WTC11 (cell line): ENCODE measurements around the gene HEYL. TPM values are rescaled to one million over a fixed set of nuclear protein-coding genes. Genes with fewer than 3 reads are reported as not detected.

Experiments
- ATAC-seq: fragments of 200-7000 bp; cut with Tn5 transposase; 2 replicates; pipeline ENCODE4 v1.10.0; 2021; ENCODE audit warnings: mild to moderate bottlenecking, moderate library complexity
- CTCF ChIA-PET: fragments of 300-600 bp; sonication (Branson Sonifier 250); formaldehyde crosslinking; loops from one replicate; lab custom pipeline; 2021; ENCODE audit warnings: antibody characterized with exemption; lab: Charles Lee
- POLR2A ChIA-PET: fragments of 350-600 bp; sonication (Branson Sonifier 250); formaldehyde crosslinking; loops from one replicate; lab custom pipeline; 2021; ENCODE audit warnings: antibody characterized with exemption; lab: Charles Lee
- DNase-seq: peaks from one replicate; pipeline ENCODE4 v3.0.0; 2021; ENCODE audit warnings: low spot score
- H3K27ac Mint-ChIP-seq: 2 replicates; pipeline ENCODE4 v1.8.0; 2021; ENCODE audit warnings: mixed read lengths
- H3K27me3 Mint-ChIP-seq: 2 replicates; pipeline ENCODE4 v1.8.0; 2021; ENCODE audit warnings: low read depth, mild to moderate bottlenecking, moderate library complexity, mixed read lengths
- H3K36me3 Mint-ChIP-seq: 2 replicates; pipeline ENCODE4 v1.8.0; 2021; ENCODE audit warnings: mixed read lengths
- H3K4me1 Mint-ChIP-seq: 2 replicates; pipeline ENCODE4 v1.8.0; 2022; ENCODE audit warnings: mixed read lengths
- H3K4me3 Mint-ChIP-seq: 2 replicates; pipeline ENCODE4 v1.8.0; 2021; ENCODE audit warnings: mild to moderate bottlenecking, moderate library complexity, mixed read lengths
- H3K9me3 Mint-ChIP-seq: 2 replicates; pipeline ENCODE4 v1.8.0; 2021; ENCODE audit warnings: mixed read lengths
- ESRRA ChIP-seq: sonication (generic); formaldehyde crosslinking; IDR thresholded peaks from 2 replicates; pipeline ENCODE4 v1.8.1; 2022; ENCODE audit warnings: mild to moderate bottlenecking, missing genetic modification reagents, borderline replicate concordance
- FOXP1 ChIP-seq: sonication (generic); formaldehyde crosslinking; IDR thresholded peaks from 2 replicates; pipeline ENCODE4 v1.8.0; 2022; ENCODE audit warnings: missing genetic modification reagents, mild to moderate bottlenecking, moderate library complexity, borderline replicate concordance
- GRHL2 ChIP-seq: fragments of 250-450 bp; sonication (Bioruptor Pico); IDR thresholded peaks from 2 replicates; pipeline ENCODE4 v1.8.0; 2022; ENCODE audit warnings: mild to moderate bottlenecking, moderate library complexity; ENCODE audit not compliant: insufficient replicate concordance, severe bottlenecking
- IRF1 ChIP-seq: sonication (generic); formaldehyde crosslinking; IDR thresholded peaks from 2 replicates; pipeline ENCODE4 v1.8.0; 2023; ENCODE audit warnings: missing genetic modification reagents
- KAT7 ChIP-seq: sonication (generic); formaldehyde crosslinking; IDR thresholded peaks from 2 replicates; pipeline ENCODE4 v1.8.1; 2023; ENCODE audit warnings: missing genetic modification reagents, mild to moderate bottlenecking, borderline replicate concordance
- NFATC4 ChIP-seq: fragments of 250-450 bp; sonication (Bioruptor Pico); IDR thresholded peaks from 2 replicates; pipeline ENCODE4 v1.9.0; 2021; ENCODE audit warnings: mild to moderate bottlenecking
- NFE2L1 ChIP-seq: sonication (generic); formaldehyde crosslinking; IDR thresholded peaks from 2 replicates; pipeline ENCODE4 v1.8.1; 2023; ENCODE audit warnings: missing genetic modification reagents
- NFYB ChIP-seq: sonication (generic); formaldehyde crosslinking; conservative IDR thresholded peaks from 2 replicates; pipeline ENCODE4 v1.8.0; 2022; ENCODE audit warnings: low read depth, missing genetic modification reagents
- PRRX2 ChIP-seq: fragments of 250-450 bp; sonication (Bioruptor Pico); IDR thresholded peaks from 2 replicates; pipeline ENCODE4 v1.8.0; 2021; ENCODE audit warnings: mild to moderate bottlenecking
- SMAD4 ChIP-seq: sonication (generic); formaldehyde crosslinking; IDR thresholded peaks from 2 replicates; pipeline ENCODE4 v1.8.0; 2022; ENCODE audit warnings: mild to moderate bottlenecking, missing genetic modification reagents
- TEAD4 ChIP-seq: sonication (generic); formaldehyde crosslinking; IDR thresholded peaks from 2 replicates; pipeline ENCODE4 v1.8.0; 2022; ENCODE audit warnings: mild to moderate bottlenecking, missing genetic modification reagents
- ZBTB21 ChIP-seq: sonication (generic); formaldehyde crosslinking; IDR thresholded peaks from 2 replicates; pipeline ENCODE4 v1.8.1; 2023; ENCODE audit warnings: mild to moderate bottlenecking, missing genetic modification reagents, borderline replicate concordance
- ZNF121 ChIP-seq: sonication (generic); formaldehyde crosslinking; IDR thresholded peaks from 2 replicates; pipeline ENCODE4 v1.8.0; 2023; ENCODE audit warnings: missing genetic modification reagents
- ZNF138 ChIP-seq: sonication (generic); formaldehyde crosslinking; conservative IDR thresholded peaks from 2 replicates; pipeline ENCODE4 v1.8.1; 2022; ENCODE audit warnings: mild to moderate bottlenecking, moderate library complexity, missing genetic modification reagents
- ZNF425 ChIP-seq: fragments of 250-450 bp; sonication (Bioruptor Pico); conservative IDR thresholded peaks from 2 replicates; pipeline ENCODE4 v1.9.0; 2021; ENCODE audit warnings: mild to moderate bottlenecking
- ZSCAN18 ChIP-seq: fragments of 250-450 bp; sonication (Bioruptor Pico); IDR thresholded peaks from 2 replicates; pipeline ENCODE4 v2.1.2; 2022; ENCODE audit warnings: mild to moderate bottlenecking, moderate library complexity
- total RNA-seq: library from RNA; stranded (reverse); gene quantifications from 3 replicates; pipeline ENCODE4 v1.2.3, GENCODE V29; 2021
- TF ChIP-seq, protein P1 (sequence below): sonication (generic); formaldehyde crosslinking; IDR thresholded peaks from 2 replicates; pipeline ENCODE4 v1.8.1; 2023; ENCODE audit warnings: mild to moderate bottlenecking, missing genetic modification reagents, moderate library complexity
- TF ChIP-seq, protein P2 (sequence below): sonication (generic); formaldehyde crosslinking; IDR thresholded peaks from 2 replicates; pipeline ENCODE4 v1.8.1; 2023; ENCODE audit warnings: mild to moderate bottlenecking, missing genetic modification reagents
- TF ChIP-seq, protein P3 (sequence below): sonication (generic); formaldehyde crosslinking; IDR thresholded peaks from 2 replicates; pipeline ENCODE4 v1.8.0; 2023; ENCODE audit warnings: mild to moderate bottlenecking, missing genetic modification reagents
- TF ChIP-seq, protein P4 (sequence below): sonication (generic); formaldehyde crosslinking; conservative IDR thresholded peaks from 2 replicates; pipeline ENCODE4 v1.8.1; 2023; ENCODE audit warnings: mild to moderate bottlenecking, low read depth, missing genetic modification reagents, moderate library complexity
- TF ChIP-seq, protein P5 (sequence below): sonication (generic); formaldehyde crosslinking; IDR thresholded peaks from 2 replicates; pipeline ENCODE4 v1.8.0; 2022; ENCODE audit warnings: mild to moderate bottlenecking, missing genetic modification reagents
- TF ChIP-seq, protein P6 (sequence below): sonication (generic); formaldehyde crosslinking; IDR thresholded peaks from 2 replicates; pipeline ENCODE4 v1.8.1; 2022; ENCODE audit warnings: mild to moderate bottlenecking, missing genetic modification reagents, moderate library complexity, borderline replicate concordance

Gene HEYL
- total RNA-seq, 1 experiment from 2014 or later, result 2.3 TPM

GRCh38 chr1:39614488-39614887, 25.0 kb downstream of the HEYL start (continued):
- TF ChIP-seq ESRRA, result no peak
- no peak for TF ChIP-seq NFE2L1 (CRISPR knock-in tag)
- TF ChIP-seq GRHL2 (CRISPR knock-in tag), result no peak
- no peak for TF ChIP-seq PRRX2 (CRISPR knock-in tag)
- TF ChIP-seq NFATC4 (CRISPR knock-in tag), result no peak
- no peak for TF ChIP-seq TEAD4 (CRISPR knock-in tag)
- TF ChIP-seq ZNF138, result no peak
- no peak for TF ChIP-seq FOXP1 (CRISPR knock-in tag)
- TF ChIP-seq SMAD4, result no peak
- TF ChIP-seq, protein P1, sequence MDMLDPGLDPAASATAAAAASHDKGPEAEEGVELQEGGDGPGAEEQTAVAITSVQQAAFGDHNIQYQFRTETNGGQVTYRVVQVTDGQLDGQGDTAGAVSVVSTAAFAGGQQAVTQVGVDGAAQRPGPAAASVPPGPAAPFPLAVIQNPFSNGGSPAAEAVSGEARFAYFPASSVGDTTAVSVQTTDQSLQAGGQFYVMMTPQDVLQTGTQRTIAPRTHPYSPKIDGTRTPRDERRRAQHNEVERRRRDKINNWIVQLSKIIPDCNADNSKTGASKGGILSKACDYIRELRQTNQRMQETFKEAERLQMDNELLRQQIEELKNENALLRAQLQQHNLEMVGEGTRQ (CRISPR knock-in tag), result no peak

- Mint-ChIP-seq H3K36me3 (no peaks in the 10 kb centered on the region), H3K9me3 (no peaks in the 10 kb centered on the region), H3K27ac (no peak overlapping the region), H3K4me1 (peaks cover 3% of the 10 kb centered on the region; the same call in 1 of the 2 replicates), H3K27me3 (peaks cover 58% of the 10 kb centered on the region), H3K4me3 (no peak overlapping the region)
- ATAC-seq (no peak), DNase-seq (no peak)
- POLR2A ChIA-PET, result no interaction called here
- CTCF ChIA-PET, result interaction anchor here (1.0 kb wide), 1 partner anchor 88 kb away, joined by 5 read pairs; no protein-coding TSS in a partner anchor
- no peak for TF ChIP-seq NFE2L1 (CRISPR knock-in tag)
- TF ChIP-seq, protein P2, sequence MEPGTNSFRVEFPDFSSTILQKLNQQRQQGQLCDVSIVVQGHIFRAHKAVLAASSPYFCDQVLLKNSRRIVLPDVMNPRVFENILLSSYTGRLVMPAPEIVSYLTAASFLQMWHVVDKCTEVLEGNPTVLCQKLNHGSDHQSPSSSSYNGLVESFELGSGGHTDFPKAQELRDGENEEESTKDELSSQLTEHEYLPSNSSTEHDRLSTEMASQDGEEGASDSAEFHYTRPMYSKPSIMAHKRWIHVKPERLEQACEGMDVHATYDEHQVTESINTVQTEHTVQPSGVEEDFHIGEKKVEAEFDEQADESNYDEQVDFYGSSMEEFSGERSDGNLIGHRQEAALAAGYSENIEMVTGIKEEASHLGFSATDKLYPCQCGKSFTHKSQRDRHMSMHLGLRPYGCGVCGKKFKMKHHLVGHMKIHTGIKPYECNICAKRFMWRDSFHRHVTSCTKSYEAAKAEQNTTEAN (CRISPR knock-in tag), result no peak
- no peak for TF ChIP-seq KAT7
- no peak for TF ChIP-seq ZSCAN18 (CRISPR knock-in tag)
- TF ChIP-seq, protein P3, sequence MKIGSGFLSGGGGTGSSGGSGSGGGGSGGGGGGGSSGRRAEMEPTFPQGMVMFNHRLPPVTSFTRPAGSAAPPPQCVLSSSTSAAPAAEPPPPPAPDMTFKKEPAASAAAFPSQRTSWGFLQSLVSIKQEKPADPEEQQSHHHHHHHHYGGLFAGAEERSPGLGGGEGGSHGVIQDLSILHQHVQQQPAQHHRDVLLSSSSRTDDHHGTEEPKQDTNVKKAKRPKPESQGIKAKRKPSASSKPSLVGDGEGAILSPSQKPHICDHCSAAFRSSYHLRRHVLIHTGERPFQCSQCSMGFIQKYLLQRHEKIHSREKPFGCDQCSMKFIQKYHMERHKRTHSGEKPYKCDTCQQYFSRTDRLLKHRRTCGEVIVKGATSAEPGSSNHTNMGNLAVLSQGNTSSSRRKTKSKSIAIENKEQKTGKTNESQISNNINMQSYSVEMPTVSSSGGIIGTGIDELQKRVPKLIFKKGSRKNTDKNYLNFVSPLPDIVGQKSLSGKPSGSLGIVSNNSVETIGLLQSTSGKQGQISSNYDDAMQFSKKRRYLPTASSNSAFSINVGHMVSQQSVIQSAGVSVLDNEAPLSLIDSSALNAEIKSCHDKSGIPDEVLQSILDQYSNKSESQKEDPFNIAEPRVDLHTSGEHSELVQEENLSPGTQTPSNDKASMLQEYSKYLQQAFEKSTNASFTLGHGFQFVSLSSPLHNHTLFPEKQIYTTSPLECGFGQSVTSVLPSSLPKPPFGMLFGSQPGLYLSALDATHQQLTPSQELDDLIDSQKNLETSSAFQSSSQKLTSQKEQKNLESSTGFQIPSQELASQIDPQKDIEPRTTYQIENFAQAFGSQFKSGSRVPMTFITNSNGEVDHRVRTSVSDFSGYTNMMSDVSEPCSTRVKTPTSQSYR (CRISPR knock-in tag), result no peak
- no peak for TF ChIP-seq NFYB
- TF ChIP-seq ZNF425, result no peak
- no peak for TF ChIP-seq IRF1
- TF ChIP-seq ZNF121 (CRISPR knock-in tag), result no peak
- TF ChIP-seq, protein P4, sequence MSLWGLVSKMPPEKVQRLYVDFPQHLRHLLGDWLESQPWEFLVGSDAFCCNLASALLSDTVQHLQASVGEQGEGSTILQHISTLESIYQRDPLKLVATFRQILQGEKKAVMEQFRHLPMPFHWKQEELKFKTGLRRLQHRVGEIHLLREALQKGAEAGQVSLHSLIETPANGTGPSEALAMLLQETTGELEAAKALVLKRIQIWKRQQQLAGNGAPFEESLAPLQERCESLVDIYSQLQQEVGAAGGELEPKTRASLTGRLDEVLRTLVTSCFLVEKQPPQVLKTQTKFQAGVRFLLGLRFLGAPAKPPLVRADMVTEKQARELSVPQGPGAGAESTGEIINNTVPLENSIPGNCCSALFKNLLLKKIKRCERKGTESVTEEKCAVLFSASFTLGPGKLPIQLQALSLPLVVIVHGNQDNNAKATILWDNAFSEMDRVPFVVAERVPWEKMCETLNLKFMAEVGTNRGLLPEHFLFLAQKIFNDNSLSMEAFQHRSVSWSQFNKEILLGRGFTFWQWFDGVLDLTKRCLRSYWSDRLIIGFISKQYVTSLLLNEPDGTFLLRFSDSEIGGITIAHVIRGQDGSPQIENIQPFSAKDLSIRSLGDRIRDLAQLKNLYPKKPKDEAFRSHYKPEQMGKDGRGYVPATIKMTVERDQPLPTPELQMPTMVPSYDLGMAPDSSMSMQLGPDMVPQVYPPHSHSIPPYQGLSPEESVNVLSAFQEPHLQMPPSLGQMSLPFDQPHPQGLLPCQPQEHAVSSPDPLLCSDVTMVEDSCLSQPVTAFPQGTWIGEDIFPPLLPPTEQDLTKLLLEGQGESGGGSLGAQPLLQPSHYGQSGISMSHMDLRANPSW (CRISPR knock-in tag), result no peak
- TF ChIP-seq, protein P5, sequence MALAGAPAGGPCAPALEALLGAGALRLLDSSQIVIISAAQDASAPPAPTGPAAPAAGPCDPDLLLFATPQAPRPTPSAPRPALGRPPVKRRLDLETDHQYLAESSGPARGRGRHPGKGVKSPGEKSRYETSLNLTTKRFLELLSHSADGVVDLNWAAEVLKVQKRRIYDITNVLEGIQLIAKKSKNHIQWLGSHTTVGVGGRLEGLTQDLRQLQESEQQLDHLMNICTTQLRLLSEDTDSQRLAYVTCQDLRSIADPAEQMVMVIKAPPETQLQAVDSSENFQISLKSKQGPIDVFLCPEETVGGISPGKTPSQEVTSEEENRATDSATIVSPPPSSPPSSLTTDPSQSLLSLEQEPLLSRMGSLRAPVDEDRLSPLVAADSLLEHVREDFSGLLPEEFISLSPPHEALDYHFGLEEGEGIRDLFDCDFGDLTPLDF, result no peak
- TF ChIP-seq, protein P6, sequence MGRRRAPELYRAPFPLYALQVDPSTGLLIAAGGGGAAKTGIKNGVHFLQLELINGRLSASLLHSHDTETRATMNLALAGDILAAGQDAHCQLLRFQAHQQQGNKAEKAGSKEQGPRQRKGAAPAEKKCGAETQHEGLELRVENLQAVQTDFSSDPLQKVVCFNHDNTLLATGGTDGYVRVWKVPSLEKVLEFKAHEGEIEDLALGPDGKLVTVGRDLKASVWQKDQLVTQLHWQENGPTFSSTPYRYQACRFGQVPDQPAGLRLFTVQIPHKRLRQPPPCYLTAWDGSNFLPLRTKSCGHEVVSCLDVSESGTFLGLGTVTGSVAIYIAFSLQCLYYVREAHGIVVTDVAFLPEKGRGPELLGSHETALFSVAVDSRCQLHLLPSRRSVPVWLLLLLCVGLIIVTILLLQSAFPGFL, result no peak
- TF ChIP-seq ZBTB21 (CRISPR knock-in tag), result no peak
Observed at GRCh38 chr1:39613250-39613649, 26.2 kb downstream of the HEYL start.
